ENCODE measurements around the gene NPEPPS. TPM values are rescaled to one million over a fixed set of nuclear protein-coding genes. Genes with fewer than 3 reads are reported as not detected.
A peak's percentile ranks its signal among the peaks of the same experiment; 100 is the strongest.

Gene NPEPPS
- total RNA-seq, 1 donor from 2014 or later: 132 TPM

- intact Hi-C loops (cut with micrococcal nuclease): no loop called here
- Mint-ChIP-seq H3K4me1 (ENCODE audit: low read depth) (peaks cover 9% of the 10 kb centered on the region), H3K9me3 (no peaks in the 10 kb centered on the region), H3K4me3 (ENCODE audit: low read depth) (no peak overlapping the region), H3K36me3 (ENCODE audit: low read depth) (peaks cover 5% of the 10 kb centered on the region), H3K27me3 (ENCODE audit: low read depth) (no peaks in the 10 kb centered on the region), H3K27ac (no peak overlapping the region)
- no peak for DNase-seq (ENCODE audit: low spot score)
Observed at GRCh38 chr17:47643116-47643515, 112.2 kb downstream of the NPEPPS start.

- H3K27ac Mint-ChIP-seq: no peak overlapping the region
- no peak overlapping the region for H3K4me3 Mint-ChIP-seq (ENCODE audit: low read depth)
- H3K36me3 Mint-ChIP-seq (ENCODE audit: low read depth): peaks cover 12% of the 10 kb centered on the region
- no peak for DNase-seq (ENCODE audit: low spot score)
- intact Hi-C loops (cut with micrococcal nuclease): no loop called here
- peaks cover 15% of the 10 kb centered on the region for H3K4me1 Mint-ChIP-seq (ENCODE audit: low read depth)
- H3K9me3 Mint-ChIP-seq: no peaks in the 10 kb centered on the region
- no peaks in the 10 kb centered on the region for H3K27me3 Mint-ChIP-seq (ENCODE audit: low read depth)
Observed at GRCh38 chr17:47644324-47644723, 113.4 kb downstream of the NPEPPS start.

GRCh38 chr17:47649153-47649971, 118.5 kb downstream of the NPEPPS start, which contains the start of gene KPNB1:
Gene KPNB1, plus strand, starts transcription at chr17:47649919. Its CDS starts 326 bp downstream, at chr17:47650245.
- H3K36me3 Mint-ChIP-seq (ENCODE audit: low read depth): peaks cover 48% of the 10 kb centered on the region
- intact Hi-C loops (cut with micrococcal nuclease): loop anchor here (1.0 to 2.0 kb wide), 2 partner anchors 11 to 15 kb away; no protein-coding TSS in a partner anchor
- peaks cover 42% of the 10 kb centered on the region for H3K4me1 Mint-ChIP-seq (ENCODE audit: low read depth)

GRCh38 chr17:47649972-47650524, 119.1 kb downstream of the NPEPPS start:
- H3K4me1 Mint-ChIP-seq (ENCODE audit: low read depth): peaks cover 48% of the 10 kb centered on the region
- intact Hi-C loops (cut with micrococcal nuclease): loop anchor here (1.0 to 2.0 kb wide), 2 partner anchors 10 to 15 kb away; no protein-coding TSS in a partner anchor
- peaks cover 55% of the 10 kb centered on the region for H3K36me3 Mint-ChIP-seq (ENCODE audit: low read depth)
- no peaks in the 10 kb centered on the region for H3K9me3 Mint-ChIP-seq
- H3K27me3 Mint-ChIP-seq (ENCODE audit: low read depth): no peaks in the 10 kb centered on the region
- peak overlapping the region; percentile 96 for H3K4me3 Mint-ChIP-seq (ENCODE audit: low read depth)
- peak overlapping the region; percentile 100 for H3K27ac Mint-ChIP-seq
- DNase-seq (ENCODE audit: low spot score): no peak

More at GRCh38 chr17:47649153-47649971, 118.5 kb downstream of the NPEPPS start, which contains the start of gene KPNB1:
- Mint-ChIP-seq H3K4me3 (ENCODE audit: low read depth) (peak within 1 kb of the TSS; percentile 96), H3K9me3 (no peaks in the 10 kb centered on the region), H3K27me3 (ENCODE audit: low read depth) (no peaks in the 10 kb centered on the region), H3K27ac (peak within 1 kb of the TSS; percentile 100)
- peak; percentile 99 for DNase-seq (ENCODE audit: low spot score)

- H3K4me1 Mint-ChIP-seq (ENCODE audit: low read depth): peaks cover 56% of the 10 kb centered on the region
- H3K4me3 Mint-ChIP-seq (ENCODE audit: low read depth): peak overlapping the region; percentile 94
- no peaks in the 10 kb centered on the region for H3K27me3 Mint-ChIP-seq (ENCODE audit: low read depth)
- DNase-seq (ENCODE audit: low spot score): peak; percentile 92
- peak overlapping the region; percentile 84 for H3K27ac Mint-ChIP-seq
- intact Hi-C loops (cut with micrococcal nuclease): no loop called here
- no peaks in the 10 kb centered on the region for H3K9me3 Mint-ChIP-seq
- H3K36me3 Mint-ChIP-seq (ENCODE audit: low read depth): peaks cover 63% of the 10 kb centered on the region
Observed at GRCh38 chr17:47650525-47651522, 119.9 kb downstream of the NPEPPS start.

- Mint-ChIP-seq H3K9me3 (no peaks in the 10 kb centered on the region), H3K4me1 (ENCODE audit: low read depth) (peaks cover 60% of the 10 kb centered on the region), H3K27ac (peak overlapping the region; percentile 84), H3K27me3 (ENCODE audit: low read depth) (no peaks in the 10 kb centered on the region), H3K4me3 (ENCODE audit: low read depth) (peak overlapping the region; percentile 94), H3K36me3 (ENCODE audit: low read depth) (peaks cover 72% of the 10 kb centered on the region)
- no peak for DNase-seq (ENCODE audit: low spot score)
- intact Hi-C loops (cut with micrococcal nuclease): no loop called here
Observed at GRCh38 chr17:47651704-47652103, 120.8 kb downstream of the NPEPPS start.

- Mint-ChIP-seq H3K4me3 (ENCODE audit: low read depth) (peak overlapping the region; percentile 61), H3K27ac (peak overlapping the region; percentile 71), H3K4me1 (ENCODE audit: low read depth) (peaks cover 64% of the 10 kb centered on the region), H3K27me3 (ENCODE audit: low read depth) (no peaks in the 10 kb centered on the region), H3K36me3 (ENCODE audit: low read depth) (peaks cover 77% of the 10 kb centered on the region), H3K9me3 (no peaks in the 10 kb centered on the region)
- intact Hi-C loops (cut with micrococcal nuclease): no loop called here
- DNase-seq (ENCODE audit: low spot score): no peak
Observed at GRCh38 chr17:47652570-47652969, 121.7 kb downstream of the NPEPPS start.

GRCh38 chr17:47653442-47653841, 122.5 kb downstream of the NPEPPS start:
- peaks cover 78% of the 10 kb centered on the region for H3K36me3 Mint-ChIP-seq (ENCODE audit: low read depth)
- H3K4me3 Mint-ChIP-seq (ENCODE audit: low read depth): peak overlapping the region; percentile 45
- intact Hi-C loops (cut with micrococcal nuclease): no loop called here
- H3K4me1 Mint-ChIP-seq (ENCODE audit: low read depth): peaks cover 63% of the 10 kb centered on the region
- H3K27me3 Mint-ChIP-seq (ENCODE audit: low read depth): no peaks in the 10 kb centered on the region
- no peaks in the 10 kb centered on the region for H3K9me3 Mint-ChIP-seq
- DNase-seq (ENCODE audit: low spot score): no peak
- H3K27ac Mint-ChIP-seq: peak overlapping the region; percentile 36

GRCh38 chr17:47654991-47655390, 124.1 kb downstream of the NPEPPS start:
- peaks cover 85% of the 10 kb centered on the region for H3K36me3 Mint-ChIP-seq (ENCODE audit: low read depth)
- H3K4me1 Mint-ChIP-seq (ENCODE audit: low read depth): peaks cover 67% of the 10 kb centered on the region
- no peaks in the 10 kb centered on the region for H3K9me3 Mint-ChIP-seq
- peak overlapping the region; percentile 68 for H3K27ac Mint-ChIP-seq
- no peak for DNase-seq (ENCODE audit: low spot score)
- H3K27me3 Mint-ChIP-seq (ENCODE audit: low read depth): no peaks in the 10 kb centered on the region
- intact Hi-C loops (cut with micrococcal nuclease): no loop called here
- no peak overlapping the region for H3K4me3 Mint-ChIP-seq (ENCODE audit: low read depth)

GRCh38 chr17:47660064-47660492, 129.2 kb downstream of the NPEPPS start:
- Mint-ChIP-seq H3K27me3 (ENCODE audit: low read depth) (no peaks in the 10 kb centered on the region), H3K4me1 (ENCODE audit: low read depth) (peaks cover 49% of the 10 kb centered on the region), H3K27ac (peak overlapping the region; percentile 78), H3K4me3 (ENCODE audit: low read depth) (peak overlapping the region; percentile 68), H3K36me3 (ENCODE audit: low read depth) (peaks cover 88% of the 10 kb centered on the region), H3K9me3 (no peaks in the 10 kb centered on the region)
- intact Hi-C loops (cut with micrococcal nuclease): loop anchor here (1.0 to 10.0 kb wide), 4 partner anchors 11 to 145 kb away; partner anchors contain the start of gene KPNB1
- no peak for DNase-seq (ENCODE audit: low spot score)

- no peaks in the 10 kb centered on the region for H3K9me3 Mint-ChIP-seq
- peak; percentile 36 for DNase-seq (ENCODE audit: low spot score)
- H3K4me1 Mint-ChIP-seq (ENCODE audit: low read depth): peaks cover 28% of the 10 kb centered on the region
- no peaks in the 10 kb centered on the region for H3K27me3 Mint-ChIP-seq (ENCODE audit: low read depth)
- peaks cover 88% of the 10 kb centered on the region for H3K36me3 Mint-ChIP-seq (ENCODE audit: low read depth)
- intact Hi-C loops (cut with micrococcal nuclease): loop anchor here (2.0 to 10.0 kb wide), 4 partner anchors 15 to 141 kb away; partner anchors contain the start of gene KPNB1
- H3K4me3 Mint-ChIP-seq (ENCODE audit: low read depth): no peak overlapping the region
- peak overlapping the region; percentile 61 for H3K27ac Mint-ChIP-seq
Observed at GRCh38 chr17:47663912-47664623, 133.2 kb downstream of the NPEPPS start.

Measured in activated T-helper 2 cell treated with anti-CD3 and anti-CD28 coated beads, Interferon-gamma antibody, Interleukin-2, Interleukin-4, amounts not matched to agents 10 μg/mL and 5 μg/mL and 100 μg/mL, durations not matched to agents 14 hours and 24 hours and 36 hours (primary cell).